ENCODE results near the gene KSR2.

Gene KSR2

DNA sequence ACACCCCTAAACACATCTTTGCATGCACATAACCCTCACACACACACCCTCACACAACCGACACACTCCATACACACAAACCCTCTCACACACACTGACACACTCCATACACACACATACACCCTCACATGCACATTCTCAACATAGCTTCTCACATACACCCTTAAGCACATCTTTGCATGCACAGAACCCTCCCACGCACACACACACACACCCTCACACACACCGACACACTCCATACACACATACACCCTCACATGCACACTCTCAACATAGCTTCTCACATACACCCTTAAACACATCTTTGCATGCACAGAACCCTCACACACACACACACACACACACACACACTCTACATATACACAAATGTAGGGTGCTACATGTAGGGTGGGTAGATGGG is 534.9 kb downstream of the KSR2 start:
- no peak for DNase-seq
- in situ Hi-C loops (cut with MboI; ENCODE audit: low pct_unique_long_range_greater_than_20kb, low sequenced_read_pairs): no loop called here

DNA sequence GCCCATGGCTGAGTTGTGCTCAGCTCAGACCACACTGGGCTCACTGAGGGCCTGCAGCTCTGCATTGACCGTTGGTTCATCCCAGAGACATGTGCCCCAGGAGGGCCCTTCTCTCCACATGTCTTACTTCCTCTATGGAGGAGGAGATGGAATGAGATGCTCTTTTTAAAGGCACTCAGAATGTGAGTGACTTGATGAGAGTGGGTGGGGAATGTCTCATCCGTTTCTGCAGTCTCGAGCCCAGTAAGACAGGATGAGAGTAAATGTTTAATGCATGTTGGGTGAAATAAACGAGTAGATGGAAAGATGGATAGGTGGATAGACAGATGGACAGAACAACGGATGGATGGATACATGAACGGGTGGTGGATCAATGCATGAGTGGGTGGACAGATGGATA is 538.5 kb downstream of the KSR2 start:
- in situ Hi-C loops (cut with MboI; ENCODE audit: low pct_unique_long_range_greater_than_20kb, low sequenced_read_pairs): no loop called here
- DNase-seq: no peak

DNA sequence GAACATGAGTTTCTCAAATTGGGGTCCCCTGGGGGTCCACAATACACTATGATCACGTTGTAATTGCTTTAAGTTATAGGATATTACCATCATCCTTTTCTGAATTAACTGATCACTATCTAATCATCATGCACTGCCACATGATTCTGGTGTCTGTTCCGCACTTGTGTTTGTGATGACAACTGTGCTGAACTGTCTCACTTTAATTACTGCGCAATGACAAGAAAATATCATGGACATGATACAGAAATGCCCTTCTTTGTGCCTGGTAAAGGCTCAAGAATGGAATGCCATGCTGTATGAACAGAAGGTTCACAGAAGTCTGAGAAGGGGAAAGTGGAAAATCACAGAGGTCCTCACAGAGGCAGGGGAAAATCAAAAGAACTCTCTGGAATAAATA is 541.6 kb downstream of the KSR2 start:
- in situ Hi-C loops (cut with MboI; ENCODE audit: low pct_unique_long_range_greater_than_20kb, low sequenced_read_pairs): no loop called here
- no peak for DNase-seq

DNA sequence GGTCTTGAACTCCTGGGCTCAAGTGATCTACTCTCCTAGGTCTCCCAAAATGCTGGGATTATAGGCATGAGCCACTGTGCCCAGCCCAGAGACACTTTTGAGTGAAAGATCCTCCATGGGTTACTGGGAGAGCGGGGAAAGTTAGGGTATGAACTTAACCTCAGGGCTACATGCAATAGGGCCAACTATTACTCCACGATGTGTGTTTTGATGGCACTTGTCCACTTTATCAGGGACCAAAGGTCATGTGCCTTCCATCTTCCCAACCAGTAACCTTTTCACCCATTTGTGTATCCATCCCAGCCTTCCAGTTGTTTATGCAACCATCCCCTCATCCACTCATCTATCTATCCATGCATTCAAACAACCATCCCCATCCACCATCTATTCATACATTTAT is 546.8 kb downstream of the KSR2 start:
- no peak for DNase-seq
- in situ Hi-C loops (cut with MboI; ENCODE audit: low pct_unique_long_range_greater_than_20kb, low sequenced_read_pairs): no loop called here

DNA sequence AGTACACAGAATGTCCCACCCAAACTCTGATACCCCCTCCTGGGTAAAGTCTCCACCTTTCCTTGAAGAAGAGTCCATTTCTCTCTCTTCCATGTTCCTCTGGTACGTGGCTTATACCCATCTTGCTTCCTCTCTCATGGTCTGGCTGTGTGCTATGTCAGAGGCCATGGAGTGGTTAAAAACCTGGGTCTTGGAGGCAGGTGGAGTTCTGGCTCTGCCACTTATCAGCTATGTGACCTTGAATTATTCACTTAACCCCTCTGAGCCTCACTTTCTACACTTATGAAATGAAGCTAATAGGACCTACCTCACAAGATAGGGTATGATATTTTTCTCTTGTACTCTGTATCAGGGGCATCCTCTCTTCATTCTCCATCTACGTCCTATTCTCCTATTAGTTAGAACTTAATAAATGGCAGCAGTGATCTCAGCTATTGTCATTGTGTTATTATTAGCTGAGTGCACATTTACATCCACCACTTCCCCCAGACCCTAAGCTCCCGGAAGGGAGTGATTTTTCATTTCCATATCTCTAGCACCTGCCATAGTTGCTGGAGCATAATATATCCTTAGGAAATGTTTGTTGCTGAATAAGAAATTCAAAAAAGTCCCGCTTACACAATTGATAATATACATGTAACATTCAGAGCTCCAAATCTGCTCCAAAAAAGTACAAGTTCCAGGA is 547.6 kb downstream of the KSR2 start:
- DNase-seq: no peak
- in situ Hi-C loops (cut with MboI; ENCODE audit: low pct_unique_long_range_greater_than_20kb, low sequenced_read_pairs): no loop called here

DNA sequence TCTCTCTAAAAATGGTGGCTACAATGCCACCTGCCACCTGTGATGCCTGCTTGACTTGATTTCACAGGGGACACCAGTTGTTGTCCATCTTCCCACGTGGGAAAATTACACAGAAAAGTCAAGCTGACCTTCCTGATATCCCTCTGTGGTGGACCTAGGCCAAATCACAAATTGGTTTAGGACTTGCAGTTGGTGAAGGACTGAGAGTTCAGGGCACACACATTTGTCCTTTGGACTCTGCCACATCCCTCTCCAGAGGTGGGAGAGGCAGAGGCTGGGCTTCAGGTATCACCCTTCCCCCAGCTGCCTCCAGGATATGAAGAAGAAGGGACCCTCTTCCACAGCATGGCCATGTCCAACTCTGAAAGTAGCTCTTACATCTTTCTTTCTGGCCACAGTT is 551.8 kb downstream of the KSR2 start:
- in situ Hi-C loops (cut with MboI; ENCODE audit: low pct_unique_long_range_greater_than_20kb, low sequenced_read_pairs): no loop called here
- DNase-seq: no peak

DNA sequence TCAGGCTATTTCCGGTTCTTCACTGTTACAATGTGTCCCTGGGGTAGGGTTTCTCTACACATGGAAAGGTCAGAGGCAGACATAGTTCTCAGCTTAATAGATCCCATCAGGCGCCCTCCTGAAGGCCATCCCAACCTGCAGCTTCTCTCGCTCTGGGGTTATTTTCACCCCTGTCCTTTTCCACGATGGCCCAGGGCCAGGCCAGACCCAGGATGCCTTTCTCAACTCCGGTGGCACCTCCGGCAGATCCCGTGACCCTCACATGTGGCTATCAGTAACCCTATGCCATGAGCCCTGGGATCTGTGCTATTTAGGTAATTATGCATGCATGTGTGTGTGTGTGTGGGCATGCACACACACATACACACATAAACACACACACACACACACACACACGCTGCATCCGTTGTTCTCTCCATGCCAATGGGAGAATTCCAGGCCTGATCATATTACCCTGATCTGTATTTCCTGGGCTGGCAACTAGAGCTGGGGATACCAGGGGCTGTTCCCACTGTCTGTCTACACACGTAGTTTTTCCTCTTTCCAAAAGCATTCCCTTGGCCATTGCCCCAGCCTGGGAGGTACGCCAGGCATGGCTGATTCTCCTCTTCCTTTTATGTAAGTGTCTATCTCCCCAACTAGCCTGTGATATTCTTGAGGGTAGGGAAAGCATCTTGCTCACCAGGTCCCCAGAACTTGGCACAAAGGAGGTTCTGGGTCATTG is 556.2 kb downstream of the KSR2 start:
- in situ Hi-C loops (cut with MboI; ENCODE audit: low pct_unique_long_range_greater_than_20kb, low sequenced_read_pairs): no loop called here
- DNase-seq: no peak

DNA sequence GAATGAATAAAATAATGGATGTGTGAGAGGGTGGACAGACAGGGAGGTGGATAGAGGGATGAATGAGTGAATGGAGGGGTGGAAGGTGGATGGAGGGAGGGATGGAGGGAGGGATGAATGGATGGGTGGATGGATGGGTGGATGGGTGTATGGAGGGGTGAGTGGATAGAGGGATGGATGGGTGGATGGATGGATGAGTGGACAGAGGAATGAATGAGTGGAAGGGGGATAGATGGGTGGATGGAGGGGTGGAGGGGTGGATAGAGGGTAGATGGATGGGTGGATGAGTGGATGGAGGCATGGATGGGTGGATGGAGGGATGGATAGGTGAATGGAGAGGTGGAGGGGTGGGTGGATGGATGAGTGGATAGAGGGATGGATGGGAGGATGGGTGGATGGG is 559.5 kb downstream of the KSR2 start:
- DNase-seq: no peak
- in situ Hi-C loops (cut with MboI; ENCODE audit: low pct_unique_long_range_greater_than_20kb, low sequenced_read_pairs): no loop called here

DNA sequence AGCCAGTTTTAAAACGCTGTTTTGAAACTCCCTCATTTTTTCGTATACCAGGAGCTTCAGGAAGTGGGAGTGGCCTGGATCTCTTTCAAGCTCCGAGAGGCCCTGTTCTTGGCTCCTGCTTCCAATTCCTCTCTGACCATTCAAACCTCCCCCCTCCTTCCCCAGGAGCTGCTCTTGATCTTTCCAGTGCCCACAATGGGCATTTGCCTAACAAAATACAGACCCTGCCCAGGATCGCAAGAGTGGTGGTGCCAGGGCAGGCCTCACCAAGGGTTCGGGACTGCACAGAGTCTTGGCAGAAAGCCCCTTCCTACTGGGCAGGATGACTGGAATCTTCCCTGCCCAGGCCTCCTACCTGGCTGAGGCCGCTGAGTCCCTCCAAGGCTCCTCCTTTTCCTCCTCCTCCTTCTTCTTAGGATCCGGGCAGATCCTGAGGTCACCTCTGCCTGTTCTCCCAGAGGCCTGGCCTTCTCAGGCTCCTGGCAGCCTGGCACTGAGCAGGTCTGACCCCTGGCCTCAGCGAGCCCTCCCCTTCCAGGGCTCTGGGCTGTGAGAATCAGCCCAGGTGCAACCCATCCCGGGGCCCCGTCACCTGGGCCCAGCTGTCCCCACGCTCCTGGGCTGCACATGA is 560.5 kb downstream of the KSR2 start:
- in situ Hi-C loops (cut with MboI; ENCODE audit: low pct_unique_long_range_greater_than_20kb, low sequenced_read_pairs): no loop called here
- no peak for DNase-seq

DNA sequence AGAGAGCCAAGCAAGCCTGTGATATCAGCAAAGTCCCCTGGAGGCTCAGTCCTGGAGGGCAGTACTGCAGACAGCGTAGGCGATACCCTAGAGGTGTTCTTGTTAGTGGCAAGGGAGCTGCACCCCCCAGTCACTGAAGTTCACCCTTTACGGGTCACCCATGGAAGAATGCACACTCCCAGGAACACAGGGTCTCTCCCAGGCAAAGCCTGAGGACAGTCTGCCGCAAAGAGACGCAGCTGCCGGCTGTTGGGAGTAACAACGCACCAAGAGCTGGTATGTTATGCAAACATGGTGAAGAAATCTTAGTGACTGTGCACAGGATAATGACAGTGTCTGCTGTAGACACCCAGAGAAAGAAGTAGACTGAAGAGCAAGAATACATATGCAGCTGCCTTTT is 563.9 kb downstream of the KSR2 start:
- DNase-seq: no peak
- in situ Hi-C loops (cut with MboI; ENCODE audit: low pct_unique_long_range_greater_than_20kb, low sequenced_read_pairs): no loop called here

DNA sequence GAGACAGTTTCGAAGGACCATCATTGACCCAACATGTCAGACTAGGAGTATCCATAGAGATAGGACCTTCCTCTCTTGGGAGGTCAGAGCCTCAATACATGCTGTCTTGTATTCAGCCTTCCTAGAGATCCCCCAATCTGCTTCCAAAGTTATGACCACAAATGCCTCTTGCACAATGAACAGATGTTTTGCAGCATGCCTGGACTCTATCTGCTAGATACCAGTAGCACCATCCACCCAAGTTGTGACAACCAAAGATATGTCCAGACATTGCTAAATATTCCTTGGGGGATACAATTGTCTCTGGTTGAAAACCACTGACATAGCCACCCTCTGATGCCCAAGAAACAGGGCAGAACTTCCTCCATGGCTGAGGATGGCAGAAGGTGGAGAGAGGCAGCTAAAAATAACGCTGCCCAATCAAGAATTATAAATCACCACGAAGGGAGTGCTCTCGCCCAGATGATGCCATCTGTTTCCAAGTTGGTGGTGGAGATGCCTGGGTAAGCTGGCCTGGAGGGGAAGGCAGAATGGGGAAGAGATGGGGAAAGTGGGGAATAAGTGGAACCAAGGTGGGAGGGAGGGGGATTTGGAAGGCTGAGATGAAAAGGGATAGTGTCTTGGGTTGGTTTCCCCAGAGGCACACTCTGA is 564.5 kb downstream of the KSR2 start:
- no peak for DNase-seq
- in situ Hi-C loops (cut with MboI; ENCODE audit: low pct_unique_long_range_greater_than_20kb, low sequenced_read_pairs): no loop called here

DNA sequence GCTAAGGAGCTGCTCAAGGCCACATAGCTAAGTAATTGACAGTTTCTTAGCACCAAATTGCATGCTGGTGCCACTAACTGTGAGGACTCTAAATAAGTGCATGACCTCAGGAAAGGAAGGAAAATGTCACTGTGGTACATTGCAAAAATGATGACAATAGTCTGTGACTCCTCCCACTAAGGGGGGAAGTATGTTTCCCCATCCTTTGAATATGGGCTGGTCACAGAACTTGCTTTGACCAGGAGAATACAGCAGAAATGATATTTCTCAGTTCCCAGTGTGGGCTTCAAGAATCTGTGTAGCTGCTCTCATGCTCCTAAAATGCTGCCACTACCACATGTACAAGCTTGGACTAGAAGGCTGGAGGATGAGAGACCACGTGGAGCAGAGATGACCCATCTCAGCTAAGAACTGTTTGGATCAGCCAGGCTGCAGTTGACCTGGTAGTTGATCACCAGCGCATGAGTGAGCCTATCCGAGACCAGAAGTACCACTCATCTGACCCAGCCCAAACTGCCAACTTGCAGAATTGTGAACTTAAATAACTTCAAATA is 565.1 kb downstream of the KSR2 start:
- in situ Hi-C loops (cut with MboI; ENCODE audit: low pct_unique_long_range_greater_than_20kb, low sequenced_read_pairs): no loop called here
- DNase-seq: no peak
